Measurements from ENCODE around the gene CTSA.

- TF ChIP-seq CTCF (IDR thresholded peaks at IDR 0.05; ENCODE audit: low read depth, low read length, poor library complexity, severe bottlenecking) (no peak), EZH2phosphoT487 (IDR thresholded peaks at IDR 0.05; ENCODE audit: borderline replicate concordance, low read length) (no peak)
Observed at GRCh38 chr20:45851501-45851900, 39.6 kb upstream of the CTSA start.
